GM18870 (cell line): ENCODE measurements around the gene S100A16.
"Not testable (repeated sequence)": the region's sequence is repeated elsewhere in the genome, so short reads cannot be mapped to it uniquely, and the experiment has no call there.

ENCODE experiments used
- ATAC-seq: cut with Tn5 transposase; IDR thresholded peaks from one replicate; pipeline ENCODE4 v1.9.1; 2021; ENCODE audit warnings: moderate library complexity; ENCODE audit not compliant: unreplicated experiment

Gene S100A16

GRCh38 chr1:153612755-153613331 is at the start of gene S100A16:
Gene S100A16 (minus strand): TSS chr1:153613137. CDS start chr1:153608151, 4,986 bp downstream.
- ATAC-seq: no peak

GRCh38 chr1:153662269-153662668 is 49.3 kb upstream of the S100A16 start:
- no peak for ATAC-seq

- ATAC-seq: no peak
Measured at GRCh38 chr1:153661111-153661708, 48.3 kb upstream of the S100A16 start.

- no peak for ATAC-seq
Measured at GRCh38 chr1:153659656-153660055, 46.7 kb upstream of the S100A16 start.

- ATAC-seq: no peak
Measured at GRCh38 chr1:153659175-153659534, 46.2 kb upstream of the S100A16 start.

GRCh38 chr1:153658400-153659174 is 45.6 kb upstream of the S100A16 start, which contains the start of gene SNAPIN:
Gene SNAPIN (plus strand): TSS chr1:153658703. CDS start chr1:153658744, 41 bp downstream.
- peak; percentile 63 for ATAC-seq

GRCh38 chr1:153655333-153655732 is 42.4 kb upstream of the S100A16 start:
- ATAC-seq: no peak

GRCh38 chr1:153652805-153653500 is 40.0 kb upstream of the S100A16 start:
- ATAC-seq: no peak

GRCh38 chr1:153651771-153652170 is 38.8 kb upstream of the S100A16 start:
- no peak for ATAC-seq

GRCh38 chr1:153649863-153650235 is 36.9 kb upstream of the S100A16 start:
- no peak for ATAC-seq

- no peak for ATAC-seq
Measured at GRCh38 chr1:153649137-153649862, 36.4 kb upstream of the S100A16 start.

- no peak for ATAC-seq
Measured at GRCh38 chr1:153648000-153648643, 35.2 kb upstream of the S100A16 start.

GRCh38 chr1:153647346-153647714 is 34.4 kb upstream of the S100A16 start:
- no peak for ATAC-seq

GRCh38 chr1:153646672-153647345 is 33.9 kb upstream of the S100A16 start:
- no peak for ATAC-seq

GRCh38 chr1:153643816-153644215 is 30.9 kb upstream of the S100A16 start:
- no peak for ATAC-seq

GRCh38 chr1:153643100-153643499 is 30.2 kb upstream of the S100A16 start:
- no peak for ATAC-seq

GRCh38 chr1:153642161-153642560 is 29.2 kb upstream of the S100A16 start:
- ATAC-seq: no peak

- no peak for ATAC-seq
Measured at GRCh38 chr1:153640861-153641260, 27.9 kb upstream of the S100A16 start.

- ATAC-seq: not testable (repeated sequence)
Measured at GRCh38 chr1:153640213-153640612, 27.3 kb upstream of the S100A16 start.

GRCh38 chr1:153639280-153639679 is 26.3 kb upstream of the S100A16 start:
- ATAC-seq: no peak
